Uterus (tissue), 2 donors: ENCODE data around the gene WDR4.
"Not testable (repeated sequence)": the region's sequence is repeated elsewhere in the genome, so short reads cannot be mapped to it uniquely, and the experiment has no call there.

ENCODE experiments used
- POLR2A ChIP-seq, 2 donors: fragments of 450-650 bp; IDR thresholded peaks; one replicate each; pipeline ENCODE4 v1.6.1; 2016; ENCODE audit warnings: antibody characterized with exemption in 2 of 2, mild to moderate bottlenecking in 1 of 2, moderate library complexity in 1 of 2
- TF ChIP-seq, protein P1 (sequence below), 4 experiments: fragments of 200-600 bp in 2 of 4; fragments of 450-650 bp in 2 of 4; sonication (generic) in 2 of 4; IDR thresholded peaks; one replicate each; pipeline ENCODE4 v1.5.1; 2016 to 2019; ENCODE audit warnings: antibody characterized with exemption in 4 of 4, mild to moderate bottlenecking in 2 of 4, moderate library complexity in 1 of 4

DNA sequence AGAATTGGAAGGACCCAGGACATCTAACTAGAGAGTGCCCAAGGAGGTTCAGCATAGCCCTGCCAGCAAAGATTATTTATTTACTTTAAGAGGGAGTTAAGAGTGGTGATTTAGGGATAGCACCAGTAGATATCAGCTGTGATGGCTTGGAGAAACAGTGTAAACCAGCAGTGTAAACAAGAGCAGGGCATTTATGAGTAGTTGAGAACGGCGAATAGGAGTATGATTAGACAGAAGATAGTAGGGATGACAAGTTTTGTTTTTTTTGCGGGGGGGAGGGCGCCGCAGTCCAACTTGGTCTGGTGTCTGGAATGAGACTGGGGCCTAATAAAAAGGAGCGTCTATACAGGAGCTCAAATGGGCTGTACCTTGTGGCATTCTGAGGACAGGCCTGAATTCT is 77.7 kb downstream of the WDR4 start:
- TF ChIP-seq, protein P1, sequence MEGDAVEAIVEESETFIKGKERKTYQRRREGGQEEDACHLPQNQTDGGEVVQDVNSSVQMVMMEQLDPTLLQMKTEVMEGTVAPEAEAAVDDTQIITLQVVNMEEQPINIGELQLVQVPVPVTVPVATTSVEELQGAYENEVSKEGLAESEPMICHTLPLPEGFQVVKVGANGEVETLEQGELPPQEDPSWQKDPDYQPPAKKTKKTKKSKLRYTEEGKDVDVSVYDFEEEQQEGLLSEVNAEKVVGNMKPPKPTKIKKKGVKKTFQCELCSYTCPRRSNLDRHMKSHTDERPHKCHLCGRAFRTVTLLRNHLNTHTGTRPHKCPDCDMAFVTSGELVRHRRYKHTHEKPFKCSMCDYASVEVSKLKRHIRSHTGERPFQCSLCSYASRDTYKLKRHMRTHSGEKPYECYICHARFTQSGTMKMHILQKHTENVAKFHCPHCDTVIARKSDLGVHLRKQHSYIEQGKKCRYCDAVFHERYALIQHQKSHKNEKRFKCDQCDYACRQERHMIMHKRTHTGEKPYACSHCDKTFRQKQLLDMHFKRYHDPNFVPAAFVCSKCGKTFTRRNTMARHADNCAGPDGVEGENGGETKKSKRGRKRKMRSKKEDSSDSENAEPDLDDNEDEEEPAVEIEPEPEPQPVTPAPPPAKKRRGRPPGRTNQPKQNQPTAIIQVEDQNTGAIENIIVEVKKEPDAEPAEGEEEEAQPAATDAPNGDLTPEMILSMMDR (IDR thresholded peaks at IDR 0.05), result not testable (repeated sequence)
- TF ChIP-seq POLR2A (IDR thresholded peaks at IDR 0.05), result not testable (repeated sequence)
